ENCODE measurements around the gene SMC3. TPM values are rescaled to one million over a fixed set of nuclear protein-coding genes. Genes with fewer than 3 reads are reported as not detected.

The SMC3 gene
- total RNA-seq, 3 donors from 2014 or later (not counting 1 experiment from before 2014, with no cell fraction given): 36.6 to 38.5 (median 37.8) TPM

- peaks cover 17% of the 10 kb centered on the region for H3K4me1 ChIP-seq (ENCODE audit: control insufficient read depth, insufficient read depth, low read length)
- Mint-ChIP-seq H3K4me3 (no peak overlapping the region), H3K27me3 (ENCODE audit: low read depth in 2 of 2) (no peaks in the 10 kb centered on the region), H3K9me3 (no peaks in the 10 kb centered on the region), H3K36me3 (no peaks in the 10 kb centered on the region), H3K4me1 (peaks cover 11% of the 10 kb centered on the region in 2 donors), H3K27ac (no peak overlapping the region)
- no peaks in the 10 kb centered on the region for H3K36me3 ChIP-seq (ENCODE audit: control insufficient read depth, insufficient read depth, low read length)
- H3K4me3 ChIP-seq (ENCODE audit: low read length): no peak overlapping the region
- no peak for TF ChIP-seq CTCF (IDR thresholded peaks at IDR 0.05)
- H3K27ac ChIP-seq (ENCODE audit: low read length): no peak overlapping the region
- WGBS (ENCODE audit: insufficient coverage): 100% methylated on average over 1 of the region's 1 CpG
- DNase-seq (no peak), ATAC-seq (no peak)
- intact Hi-C loops (cut with micrococcal nuclease): no loop called here
- no peaks in the 10 kb centered on the region for H3K27me3 ChIP-seq (ENCODE audit: control insufficient read depth, insufficient read depth, low read length)
- no peaks in the 10 kb centered on the region for H3K9me3 ChIP-seq (ENCODE audit: control insufficient read depth, insufficient read depth, low read length)
Measured at GRCh38 chr10:110540031-110540430, 27.5 kb upstream of the SMC3 start.

- H3K4me1 Mint-ChIP-seq: peaks cover 4 to 8% of the 10 kb centered on the region in 2 donors
- Histone ChIP-seq H3K4me3 (ENCODE audit: low read length) (no peak overlapping the region), H3K27me3 (ENCODE audit: control insufficient read depth, insufficient read depth, low read length) (peaks cover 5% of the 10 kb centered on the region), H3K27ac (ENCODE audit: low read length) (no peak overlapping the region), H3K36me3 (ENCODE audit: control insufficient read depth, insufficient read depth, low read length) (no peaks in the 10 kb centered on the region), H3K4me1 (ENCODE audit: control insufficient read depth, insufficient read depth, low read length) (no peaks in the 10 kb centered on the region), H3K9me3 (ENCODE audit: control insufficient read depth, insufficient read depth, low read length) (no peaks in the 10 kb centered on the region)
- peaks cover 0 to 23% of the 10 kb centered on the region in 2 donors for H3K27me3 Mint-ChIP-seq (ENCODE audit: low read depth in 2 of 2)
- no peaks in the 10 kb centered on the region for H3K9me3 Mint-ChIP-seq
- no peak for DNase-seq
- no peaks in the 10 kb centered on the region for H3K36me3 Mint-ChIP-seq
- no peak overlapping the region for H3K27ac Mint-ChIP-seq
- TF ChIP-seq CTCF (IDR thresholded peaks at IDR 0.05): no peak
- H3K4me3 Mint-ChIP-seq: no peak overlapping the region
- ATAC-seq: no peak
- intact Hi-C loops (cut with micrococcal nuclease): loop anchor here (5.0 kb wide), 1 partner anchor 408 kb away; no protein-coding TSS in a partner anchor
Measured at GRCh38 chr10:110544958-110545537, 22.4 kb upstream of the SMC3 start.

- Histone ChIP-seq H3K27me3 (ENCODE audit: control insufficient read depth, insufficient read depth, low read length) (peaks cover 5% of the 10 kb centered on the region), H3K4me1 (ENCODE audit: control insufficient read depth, insufficient read depth, low read length) (no peaks in the 10 kb centered on the region), H3K27ac (ENCODE audit: low read length) (no peak overlapping the region), H3K9me3 (ENCODE audit: control insufficient read depth, insufficient read depth, low read length) (no peaks in the 10 kb centered on the region), H3K36me3 (ENCODE audit: control insufficient read depth, insufficient read depth, low read length) (no peaks in the 10 kb centered on the region), H3K4me3 (ENCODE audit: low read length) (no peak overlapping the region)
- Mint-ChIP-seq H3K4me3 (no peak overlapping the region), H3K27ac (no peak overlapping the region), H3K36me3 (no peaks in the 10 kb centered on the region), H3K4me1 (peaks cover 4 to 8% of the 10 kb centered on the region in 2 donors), H3K9me3 (no peaks in the 10 kb centered on the region), H3K27me3 (ENCODE audit: low read depth in 2 of 2) (peaks cover 0 to 31% of the 10 kb centered on the region in 2 donors)
- DNase-seq: no peak
- TF ChIP-seq CTCF (IDR thresholded peaks at IDR 0.05): no peak
- ATAC-seq: no peak
- WGBS (ENCODE audit: insufficient coverage): 95% methylated on average over 6 of the region's 6 CpGs
- intact Hi-C loops (cut with micrococcal nuclease): loop anchor here (5.0 kb wide), 1 partner anchor 409 kb away; no protein-coding TSS in a partner anchor
Measured at GRCh38 chr10:110546077-110546476, 21.4 kb upstream of the SMC3 start.

All from natural killer cell (primary cell).